Kidney epithelial cell (primary cell): ENCODE data around the gene CH25H. TPM values are rescaled to one million over a fixed set of nuclear protein-coding genes. Genes with fewer than 3 reads are reported as not detected.

Experiments used
- DNase-seq: peaks from one replicate; pipeline ENCODE4 v3.0.0-alpha.2; 2010; ENCODE audit warnings: low read depth
- H3K27me3 ChIP-seq: 2 replicates; pipeline ENCODE4 v1.6.0; 2011; ENCODE audit warnings: low read length; ENCODE audit not compliant: control insufficient read depth, insufficient read depth
- H3K36me3 ChIP-seq: 2 replicates; pipeline ENCODE4 v1.5.1; 2011; ENCODE audit warnings: low read length; ENCODE audit not compliant: control insufficient read depth, insufficient read depth
- H3K4me3 ChIP-seq: 2 replicates; pipeline ENCODE4 v1.5.1; 2011; ENCODE audit warnings: low read depth, mild to moderate bottlenecking, control low read depth, low read length
- total RNA-seq: library from RNA; depleted of rRNA; stranded (reverse); fragments of >200 nt; gene quantifications from 2 replicates; pipeline ENCODE4 v1.2.3, GENCODE V29; 2015
- TF ChIP-seq, protein P1 (sequence below): IDR thresholded peaks from 2 replicates; pipeline ENCODE4 v1.5.1; 2011; ENCODE audit warnings: mild to moderate bottlenecking, moderate library complexity, low read length, control low read depth, inconsistent platforms; ENCODE audit not compliant: insufficient read depth, poor library complexity, severe bottlenecking

The CH25H gene
- total RNA-seq, 1 donor from 2014 or later: 0.29 TPM

DNA sequence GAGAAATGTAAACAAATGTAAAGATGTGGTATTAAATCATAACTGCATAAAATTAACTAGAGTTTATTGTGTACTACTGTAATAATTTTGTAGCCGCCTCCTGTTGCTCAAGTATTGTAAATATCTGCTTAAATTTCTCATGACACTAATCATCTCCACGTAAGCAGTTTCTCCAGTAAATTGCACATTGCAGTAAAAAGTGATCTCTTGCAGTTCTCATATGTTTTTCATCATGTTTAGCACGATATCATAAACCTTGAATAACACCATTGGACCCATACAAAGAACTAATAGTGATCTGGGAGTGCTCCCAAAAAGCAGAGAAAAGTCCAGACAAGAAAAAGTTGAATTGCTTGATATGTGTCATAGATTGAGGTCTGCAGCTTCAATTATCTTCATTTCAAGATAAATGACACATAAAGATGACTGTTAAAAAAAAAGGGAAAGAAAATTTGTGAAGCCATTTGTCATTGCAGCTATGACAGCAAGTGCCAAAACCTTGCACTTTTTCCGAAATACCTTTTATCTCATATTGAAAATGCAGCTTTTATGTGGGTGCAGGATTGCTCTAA is 29.2 kb upstream of the CH25H start:
- no peak for DNase-seq
- Histone ChIP-seq H3K27me3 (no peaks in the 10 kb centered on the region), H3K36me3 (no peaks in the 10 kb centered on the region), H3K4me3 (no peak overlapping the region)
- TF ChIP-seq, protein P1, sequence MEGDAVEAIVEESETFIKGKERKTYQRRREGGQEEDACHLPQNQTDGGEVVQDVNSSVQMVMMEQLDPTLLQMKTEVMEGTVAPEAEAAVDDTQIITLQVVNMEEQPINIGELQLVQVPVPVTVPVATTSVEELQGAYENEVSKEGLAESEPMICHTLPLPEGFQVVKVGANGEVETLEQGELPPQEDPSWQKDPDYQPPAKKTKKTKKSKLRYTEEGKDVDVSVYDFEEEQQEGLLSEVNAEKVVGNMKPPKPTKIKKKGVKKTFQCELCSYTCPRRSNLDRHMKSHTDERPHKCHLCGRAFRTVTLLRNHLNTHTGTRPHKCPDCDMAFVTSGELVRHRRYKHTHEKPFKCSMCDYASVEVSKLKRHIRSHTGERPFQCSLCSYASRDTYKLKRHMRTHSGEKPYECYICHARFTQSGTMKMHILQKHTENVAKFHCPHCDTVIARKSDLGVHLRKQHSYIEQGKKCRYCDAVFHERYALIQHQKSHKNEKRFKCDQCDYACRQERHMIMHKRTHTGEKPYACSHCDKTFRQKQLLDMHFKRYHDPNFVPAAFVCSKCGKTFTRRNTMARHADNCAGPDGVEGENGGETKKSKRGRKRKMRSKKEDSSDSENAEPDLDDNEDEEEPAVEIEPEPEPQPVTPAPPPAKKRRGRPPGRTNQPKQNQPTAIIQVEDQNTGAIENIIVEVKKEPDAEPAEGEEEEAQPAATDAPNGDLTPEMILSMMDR: no peak

DNA sequence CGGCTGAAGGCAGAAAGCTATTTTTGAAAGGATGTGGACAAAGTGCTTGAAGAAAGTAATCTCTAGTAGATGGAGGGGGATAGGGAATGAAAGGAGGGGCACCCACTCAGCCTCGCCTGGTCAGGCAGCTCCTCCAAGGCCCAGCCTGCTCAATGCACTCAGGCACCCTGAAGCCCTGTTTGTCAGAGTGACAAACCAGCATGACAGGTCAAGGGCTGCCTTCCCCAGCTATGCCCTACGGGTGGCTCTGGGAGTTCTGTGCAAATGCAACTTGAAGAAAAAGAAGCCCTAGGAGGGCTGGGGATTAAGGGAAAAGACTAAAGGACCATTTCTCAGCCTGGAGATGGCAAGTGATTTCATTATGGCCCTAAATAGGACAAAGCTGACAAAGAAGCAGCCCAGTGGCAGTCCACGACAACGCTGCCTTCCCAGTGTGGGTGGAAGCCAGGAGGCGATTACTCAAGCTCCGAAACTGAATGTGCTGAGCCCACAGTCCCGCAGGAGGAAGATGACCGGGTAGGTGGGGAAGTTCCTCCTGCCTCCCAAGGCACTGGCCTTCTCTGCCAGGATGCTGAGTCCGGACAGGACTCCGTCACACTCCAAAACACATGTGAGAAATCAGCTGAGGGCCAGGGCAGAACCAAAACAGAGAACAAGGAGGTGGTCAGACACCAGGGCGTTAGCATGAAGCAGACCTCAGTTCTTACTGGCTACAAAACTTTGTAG is 28.1 kb upstream of the CH25H start:
- no peaks in the 10 kb centered on the region for H3K36me3 ChIP-seq
- no peak for DNase-seq
- no peak overlapping the region for H3K4me3 ChIP-seq
- H3K27me3 ChIP-seq: no peaks in the 10 kb centered on the region
- TF ChIP-seq, protein P1: no peak

DNA sequence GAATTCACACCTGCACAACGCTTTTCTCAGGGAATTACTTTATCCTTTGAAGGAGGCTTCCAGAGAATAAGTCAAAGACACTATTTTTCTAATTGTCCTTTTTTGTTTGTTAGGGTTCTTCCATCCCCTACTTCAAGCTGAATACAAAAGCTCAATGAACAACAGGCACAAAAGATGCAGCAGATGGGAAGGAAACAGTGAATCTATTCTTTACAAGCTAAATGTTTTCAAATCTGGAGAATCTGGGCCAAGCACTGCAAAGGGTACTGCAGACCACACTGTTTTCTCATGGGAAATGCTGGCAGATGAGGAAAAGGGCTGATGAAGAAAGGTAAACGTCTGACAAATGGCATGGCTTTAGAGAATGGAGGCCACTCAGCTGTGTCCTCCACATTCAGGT is 25.9 kb upstream of the CH25H start:
- TF ChIP-seq, protein P1: no peak
- Histone ChIP-seq H3K27me3 (no peaks in the 10 kb centered on the region), H3K36me3 (no peaks in the 10 kb centered on the region), H3K4me3 (no peak overlapping the region)
- no peak for DNase-seq

DNA sequence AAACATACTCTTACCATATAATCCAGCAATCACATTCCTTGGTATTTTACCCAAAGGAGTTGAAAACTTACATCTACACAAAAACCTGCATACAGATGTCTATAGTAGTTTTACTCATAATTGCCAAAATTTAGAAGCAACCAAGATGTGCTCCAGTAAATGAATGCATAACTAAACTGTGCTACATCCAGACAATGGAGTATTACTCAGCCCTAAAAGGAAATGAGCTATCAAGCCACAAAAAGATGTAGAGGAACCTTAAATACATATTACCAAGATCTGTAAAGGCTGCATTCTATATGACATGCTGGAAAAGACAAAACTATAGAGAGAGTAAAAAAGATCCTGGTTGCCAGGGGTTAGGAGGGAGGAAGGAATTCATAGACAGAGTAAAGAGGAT is 21.8 kb upstream of the CH25H start:
- Histone ChIP-seq H3K36me3 (no peaks in the 10 kb centered on the region), H3K4me3 (no peak overlapping the region), H3K27me3 (no peaks in the 10 kb centered on the region)
- TF ChIP-seq, protein P1: no peak
- no peak for DNase-seq

DNA sequence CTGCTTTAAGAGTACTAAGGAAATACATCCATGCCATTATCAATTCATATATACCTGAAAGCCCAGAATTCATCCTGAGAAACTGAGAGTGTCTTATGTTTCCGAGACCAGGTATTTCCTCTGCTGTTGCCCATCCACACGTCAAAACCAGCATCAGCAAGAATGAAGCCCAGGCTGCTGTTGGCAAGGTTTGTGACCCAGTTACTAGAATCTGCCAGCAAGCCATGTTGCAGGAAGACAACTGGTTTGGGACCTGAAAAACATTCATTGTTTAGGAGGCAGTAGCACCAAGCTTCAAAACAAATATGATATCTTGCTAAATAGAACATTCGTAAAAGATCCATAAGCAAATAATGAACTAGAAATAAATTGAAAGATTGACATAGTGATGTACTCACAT is 21.0 kb upstream of the CH25H start:
- Histone ChIP-seq H3K36me3 (no peaks in the 10 kb centered on the region), H3K4me3 (no peak overlapping the region), H3K27me3 (no peaks in the 10 kb centered on the region)
- TF ChIP-seq, protein P1: no peak
- no peak for DNase-seq

DNA sequence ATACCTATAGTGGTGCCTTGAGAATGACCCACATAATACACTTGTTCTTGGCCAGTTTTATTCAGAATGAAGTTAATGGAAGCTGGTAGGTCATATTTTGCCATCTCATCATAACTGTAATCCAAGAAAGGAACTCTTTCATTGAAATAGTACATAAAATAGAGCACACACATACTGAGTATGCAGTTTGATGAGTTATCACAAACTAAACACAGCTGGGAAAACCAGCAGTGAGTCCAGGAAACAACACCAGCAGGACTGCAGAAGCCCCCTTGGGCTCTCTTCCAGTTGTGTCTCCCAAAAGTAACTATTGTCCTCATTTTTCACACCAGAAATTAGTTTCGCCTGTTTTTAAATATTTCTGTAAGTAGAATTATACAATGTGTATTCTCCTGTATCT is 19.8 kb upstream of the CH25H start:
- Histone ChIP-seq H3K4me3 (no peak overlapping the region), H3K36me3 (no peaks in the 10 kb centered on the region), H3K27me3 (no peaks in the 10 kb centered on the region)
- no peak for DNase-seq
- TF ChIP-seq, protein P1: no peak
